GOT3 (cell line): ENCODE measurements around the gene DCBLD1.

Experiments used
- DNase-seq: peaks from one replicate; lab custom pipeline; 2025; ENCODE audit warnings: mixed read lengths; lab: John Stamatoyannopoulos, UW

DCBLD1 gene

DNA sequence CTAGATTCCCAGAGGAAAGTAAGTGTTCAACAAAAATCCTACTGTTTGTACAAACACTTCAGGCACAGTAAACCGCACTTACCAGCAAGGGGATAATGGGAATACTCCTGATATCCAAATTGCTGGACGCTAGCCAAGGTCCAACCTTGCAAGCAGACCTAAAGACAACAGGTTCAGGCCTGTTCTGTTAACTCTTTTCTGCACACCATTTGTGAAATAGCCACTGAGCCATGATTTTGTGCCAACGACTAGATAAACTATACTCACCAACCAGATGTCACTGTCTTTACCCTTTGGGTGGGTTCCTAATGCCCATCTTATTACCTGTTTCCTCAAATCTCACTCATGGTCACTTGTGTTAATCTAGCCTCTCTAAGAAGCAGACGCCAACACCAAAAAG lies 76.3 kb downstream of the DCBLD1 start:
- no peak for DNase-seq

DNA sequence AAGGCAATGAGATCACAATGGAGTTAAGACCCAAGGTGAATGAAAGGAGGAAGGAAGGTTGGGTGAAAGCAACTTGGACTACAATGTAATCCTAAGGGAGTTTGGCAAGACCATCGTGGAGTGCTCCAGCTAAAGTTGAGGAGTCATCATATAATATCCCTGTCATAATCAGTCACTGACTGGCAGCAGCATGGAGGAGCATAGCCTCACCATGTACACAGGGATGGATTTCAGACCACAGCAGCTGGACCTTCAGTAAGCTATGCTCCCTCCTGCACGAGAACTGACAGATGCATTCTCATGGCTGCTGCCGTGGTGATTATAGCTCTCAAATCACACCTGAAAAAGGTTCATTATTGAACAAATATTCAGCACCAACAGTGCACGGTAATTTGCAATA lies 76.8 kb downstream of the DCBLD1 start:
- DNase-seq: no peak

DNA sequence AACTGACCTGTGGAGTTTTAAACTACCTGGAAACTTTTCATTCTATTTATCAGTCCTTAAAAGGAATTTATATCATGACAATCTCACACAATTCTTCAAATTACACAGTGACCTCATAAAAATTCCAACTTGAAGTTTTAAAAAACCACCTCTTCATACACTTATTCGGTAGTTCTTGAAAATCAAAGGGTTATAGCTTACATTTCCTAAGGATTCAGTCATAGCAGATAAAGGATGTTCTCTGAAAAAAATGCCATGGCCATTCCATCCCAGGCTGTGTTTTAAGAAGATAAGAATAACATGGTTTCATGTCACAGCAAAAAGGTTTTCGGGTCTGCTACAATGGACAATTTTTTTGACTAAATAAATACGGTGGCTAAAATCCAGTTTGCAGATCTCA lies 78.7 kb downstream of the DCBLD1 start:
- no peak for DNase-seq

DNA sequence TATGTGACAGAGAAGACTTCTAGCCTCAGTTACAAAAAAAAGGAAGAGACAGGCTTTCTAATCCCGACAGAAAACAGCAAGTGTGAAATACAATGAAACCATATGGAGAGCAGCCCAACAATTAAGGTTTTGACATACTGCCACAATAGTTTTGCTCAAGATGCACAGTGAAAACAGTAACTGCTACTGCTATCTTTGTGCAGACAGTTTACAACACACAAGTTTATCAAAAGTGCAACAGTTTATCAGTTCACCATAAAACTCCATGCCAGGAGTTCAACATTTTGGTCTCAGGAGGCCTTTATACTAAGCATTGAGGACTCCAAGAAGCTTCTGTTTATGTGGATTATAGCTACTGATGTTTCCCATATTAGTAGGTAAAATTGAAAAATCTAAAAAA lies 82.2 kb downstream of the DCBLD1 start:
- DNase-seq: no peak

DNA sequence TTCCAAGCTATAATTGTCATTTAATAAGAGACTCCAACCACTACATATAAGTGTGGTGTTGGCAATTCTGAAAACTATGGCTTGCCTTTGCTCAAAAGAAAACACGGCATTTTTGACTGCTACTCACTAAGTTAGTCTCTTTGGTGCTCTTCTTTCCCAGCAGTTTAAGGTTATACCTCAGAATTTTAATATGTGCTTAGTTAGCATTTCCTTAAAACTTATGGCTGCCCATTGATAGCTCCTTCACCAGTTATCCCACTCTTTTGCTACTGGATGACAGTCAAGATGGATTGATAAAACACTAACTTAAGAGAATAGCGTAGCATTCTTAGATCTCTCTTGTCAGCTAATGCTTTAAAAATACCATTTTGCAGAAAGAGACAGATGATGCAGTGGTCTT lies 85.8 kb downstream of the DCBLD1 start:
- DNase-seq: no peak

DNA sequence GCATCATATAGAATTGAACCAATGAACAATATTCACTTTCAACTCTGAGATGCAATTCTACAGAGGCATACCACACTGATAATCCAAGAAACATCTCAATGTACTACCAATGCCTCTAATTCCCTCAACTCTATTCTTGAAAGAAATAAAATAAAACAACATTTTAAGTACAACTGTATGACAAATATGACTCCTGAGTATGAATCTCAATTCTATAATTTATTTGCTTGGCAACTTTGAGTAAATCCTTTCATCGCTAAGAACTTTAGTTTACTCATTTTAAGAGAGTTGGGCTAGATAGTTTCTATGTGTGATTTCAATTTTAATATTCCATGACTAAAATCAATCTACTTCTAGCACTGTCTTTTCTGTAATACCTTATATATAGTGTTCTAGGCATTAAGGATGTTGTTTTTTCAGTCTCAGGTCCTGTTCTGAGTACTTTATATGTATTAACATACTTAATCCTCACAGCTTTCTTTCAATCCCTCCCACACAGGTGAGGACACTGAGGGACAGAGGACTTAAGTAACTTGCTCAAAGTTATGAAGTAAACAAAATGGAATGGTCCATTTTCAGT lies 86.4 kb downstream of the DCBLD1 start:
- DNase-seq: no peak

DNA sequence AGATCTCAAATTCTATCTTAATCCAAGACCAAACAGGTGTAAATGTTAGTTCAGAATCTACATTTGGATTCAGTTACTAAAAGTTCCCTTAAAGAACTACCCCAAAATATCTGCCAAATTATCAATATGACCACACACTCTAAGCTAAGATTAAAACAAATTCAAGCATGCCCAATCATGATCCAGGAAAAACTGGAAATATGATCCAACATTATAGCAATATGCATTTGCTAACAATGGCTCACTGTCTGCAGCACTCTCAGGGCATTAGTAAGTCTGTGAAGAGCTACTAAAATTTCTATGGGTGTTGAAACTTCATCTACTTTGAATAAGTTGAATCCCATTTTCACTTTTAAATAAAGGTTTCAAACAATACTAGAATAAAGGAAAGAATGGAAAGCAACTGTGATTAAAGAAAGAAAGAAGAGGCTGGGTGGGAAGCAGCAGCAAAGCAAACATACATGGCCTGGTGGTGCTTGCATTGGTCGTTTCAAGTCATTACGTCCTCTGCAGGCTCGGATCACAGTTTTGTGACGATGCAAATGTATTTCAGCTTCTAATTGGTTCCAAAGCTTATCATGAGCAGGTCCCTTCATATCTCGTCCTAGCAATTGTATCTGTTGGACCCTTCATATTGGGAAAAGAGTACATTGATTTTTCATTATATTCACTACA lies 90.7 kb downstream of the DCBLD1 start:
- DNase-seq: no peak

DNA sequence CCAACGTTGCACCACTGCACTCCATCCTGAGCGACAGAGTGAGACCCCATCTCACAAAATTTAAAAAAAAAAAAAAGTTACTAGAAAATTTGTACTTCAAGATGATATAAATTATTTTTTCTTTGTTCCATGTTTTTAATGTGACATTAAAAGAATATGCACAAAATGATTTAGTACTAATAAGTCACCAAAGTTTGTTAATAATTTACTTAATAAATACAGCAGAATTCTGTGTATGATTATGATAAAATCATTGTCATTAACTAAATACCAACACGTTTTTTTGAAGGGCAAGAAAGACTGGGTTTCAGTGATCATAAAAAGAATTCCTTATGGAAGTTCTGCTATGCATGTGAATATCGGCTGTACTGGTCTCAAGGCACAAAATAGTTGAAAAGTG lies 91.7 kb downstream of the DCBLD1 start:
- no peak for DNase-seq

DNA sequence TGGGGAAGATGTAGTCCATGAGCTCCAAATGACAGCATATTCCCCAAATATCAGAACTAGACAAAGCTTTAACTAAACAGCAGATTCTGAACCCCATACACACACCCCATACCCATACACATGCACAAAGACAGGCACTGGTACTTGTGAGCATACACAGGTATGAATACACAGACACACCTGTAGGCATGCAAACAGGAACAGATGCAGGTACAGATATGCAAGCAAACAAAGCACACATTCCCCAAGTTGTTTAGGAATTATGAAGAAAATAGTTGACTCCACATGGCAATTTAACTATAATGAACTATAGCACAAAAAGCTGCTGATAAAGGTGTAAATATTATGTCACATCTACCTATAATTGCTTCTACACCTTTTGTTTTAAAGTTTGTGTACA lies 103.2 kb downstream of the DCBLD1 start:
- DNase-seq: no peak

DNA sequence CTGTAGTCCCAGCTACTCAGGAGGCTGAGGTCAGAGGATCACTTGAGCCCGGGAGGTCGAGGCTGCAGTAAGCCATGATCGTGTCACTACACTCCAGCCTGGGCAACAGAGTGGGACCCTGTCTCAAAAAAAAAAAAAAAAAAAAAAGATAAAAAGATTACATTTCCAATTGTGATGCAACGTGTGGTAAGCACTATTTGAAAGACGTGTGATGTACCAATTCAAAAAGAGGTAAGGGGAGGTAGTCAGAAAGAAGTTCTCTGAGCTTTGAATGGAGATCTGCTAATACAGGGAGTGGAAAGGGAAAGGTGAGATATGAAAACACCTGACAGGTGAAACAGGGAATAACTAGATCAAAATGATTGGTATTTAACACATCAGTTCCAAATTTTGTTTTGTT lies 108.0 kb downstream of the DCBLD1 start:
- DNase-seq: no peak

DNA sequence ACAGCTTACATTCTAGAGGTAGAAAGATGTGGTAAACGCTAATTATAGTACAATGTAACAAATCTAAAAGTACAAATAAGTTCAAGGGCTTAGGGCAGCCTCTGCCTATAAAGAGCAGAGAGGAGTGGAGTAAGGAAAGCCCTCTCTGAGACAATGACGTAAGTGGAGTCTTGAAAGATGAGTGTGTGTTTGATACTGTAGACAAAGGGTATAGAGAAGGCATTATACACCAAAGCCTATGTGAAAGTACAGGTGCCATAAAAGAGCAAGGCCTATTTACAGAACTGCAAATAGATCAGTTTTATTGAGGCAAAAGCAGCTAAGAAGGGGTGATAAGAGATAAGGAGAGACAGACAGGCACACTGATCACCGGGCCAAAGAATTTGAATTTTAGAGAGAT lies 108.9 kb downstream of the DCBLD1 start:
- DNase-seq: no peak

DNA sequence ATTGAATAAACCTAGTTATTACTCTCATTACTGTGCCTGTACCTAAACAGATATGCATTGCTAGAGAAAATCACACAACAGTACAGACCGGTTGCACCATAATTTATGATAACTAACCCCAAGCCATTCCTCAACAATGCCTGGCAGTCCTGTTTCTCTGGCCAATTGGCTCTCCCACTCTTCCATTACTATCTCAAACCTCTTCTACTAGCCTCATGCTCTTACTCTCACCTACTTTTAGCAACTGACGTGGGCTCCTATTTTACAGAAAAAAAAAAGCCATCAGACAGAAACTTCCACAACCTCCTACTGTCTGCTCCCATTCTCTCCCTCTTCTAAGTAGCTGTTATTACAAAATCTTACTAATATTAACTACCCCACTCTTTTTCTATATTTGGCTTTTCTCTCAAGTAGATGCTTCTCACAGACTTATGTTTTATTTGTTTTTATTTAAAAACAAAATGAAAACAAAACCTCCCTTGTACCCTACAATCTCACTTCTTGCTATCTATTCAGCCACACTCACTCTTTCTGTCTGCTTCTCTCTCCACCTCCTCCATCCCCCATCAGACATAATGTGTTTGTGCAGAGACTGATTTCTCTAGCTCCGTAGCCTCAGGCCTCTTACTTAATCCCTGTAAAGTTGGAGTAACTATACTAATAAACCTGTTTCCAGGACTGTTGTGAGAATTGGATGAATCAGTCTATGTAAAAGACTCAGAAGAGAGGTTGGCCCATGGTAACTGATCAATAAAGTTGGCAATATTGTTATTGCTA lies 110.7 kb downstream of the DCBLD1 start:
- DNase-seq: no peak

DNA sequence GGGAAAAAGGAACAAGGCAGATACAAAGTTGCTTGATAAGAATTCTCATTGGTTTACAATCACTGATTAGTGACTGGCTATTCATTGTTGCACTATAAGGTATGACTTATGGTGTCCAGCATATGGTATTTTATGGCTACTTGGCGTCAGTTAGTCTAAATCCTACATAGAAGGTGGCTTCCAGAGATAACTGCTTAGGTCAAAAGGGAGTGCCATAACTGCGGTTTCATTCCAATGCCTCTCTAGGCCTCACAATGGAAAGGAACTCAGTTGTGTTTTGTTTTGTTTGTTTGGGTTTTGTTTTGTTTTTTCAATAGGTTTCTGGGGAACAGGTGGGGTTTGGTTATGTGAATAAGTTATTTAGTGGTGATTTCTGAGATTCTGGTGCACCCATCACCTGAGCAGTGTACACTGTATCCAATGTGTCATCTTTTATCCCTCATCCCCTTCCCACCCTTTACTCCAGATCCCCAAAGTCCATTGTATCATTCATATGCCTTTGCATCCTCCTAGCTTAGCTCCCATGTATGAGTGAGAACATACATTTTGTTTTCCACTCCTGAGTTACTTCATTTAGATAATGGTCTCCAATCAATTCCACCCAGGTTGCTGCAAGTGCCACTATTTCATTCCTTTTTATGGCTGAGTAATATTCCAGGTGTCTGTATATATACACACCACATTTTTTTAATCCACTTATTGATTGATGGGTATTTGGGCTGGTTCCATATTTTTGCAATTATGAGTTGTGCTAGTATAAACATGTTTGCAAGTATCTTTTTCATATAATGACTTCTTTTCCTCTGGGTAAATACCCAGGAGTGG lies 112.8 kb downstream of the DCBLD1 start:
- no peak for DNase-seq

DNA sequence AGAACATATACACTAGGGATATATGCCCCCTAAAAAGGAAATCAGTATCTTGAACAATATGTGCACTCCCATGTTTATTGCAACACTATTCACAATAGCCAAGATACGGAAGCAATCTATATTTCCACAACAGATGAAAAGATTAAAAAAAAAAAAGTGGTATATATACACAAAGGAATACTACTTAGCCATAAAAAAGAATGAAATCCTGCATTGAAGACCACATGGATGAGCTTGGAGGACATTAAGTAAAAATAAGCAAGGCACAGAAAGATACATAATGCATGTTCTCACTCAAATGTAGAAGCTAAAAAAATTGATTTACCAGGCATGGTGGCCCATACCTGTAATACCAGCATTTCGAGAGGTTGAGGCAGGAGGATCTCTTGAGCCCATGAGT lies 115.3 kb downstream of the DCBLD1 start:
- DNase-seq: no peak
